ENCODE data around the gene ITK.

ITK gene

DNA sequence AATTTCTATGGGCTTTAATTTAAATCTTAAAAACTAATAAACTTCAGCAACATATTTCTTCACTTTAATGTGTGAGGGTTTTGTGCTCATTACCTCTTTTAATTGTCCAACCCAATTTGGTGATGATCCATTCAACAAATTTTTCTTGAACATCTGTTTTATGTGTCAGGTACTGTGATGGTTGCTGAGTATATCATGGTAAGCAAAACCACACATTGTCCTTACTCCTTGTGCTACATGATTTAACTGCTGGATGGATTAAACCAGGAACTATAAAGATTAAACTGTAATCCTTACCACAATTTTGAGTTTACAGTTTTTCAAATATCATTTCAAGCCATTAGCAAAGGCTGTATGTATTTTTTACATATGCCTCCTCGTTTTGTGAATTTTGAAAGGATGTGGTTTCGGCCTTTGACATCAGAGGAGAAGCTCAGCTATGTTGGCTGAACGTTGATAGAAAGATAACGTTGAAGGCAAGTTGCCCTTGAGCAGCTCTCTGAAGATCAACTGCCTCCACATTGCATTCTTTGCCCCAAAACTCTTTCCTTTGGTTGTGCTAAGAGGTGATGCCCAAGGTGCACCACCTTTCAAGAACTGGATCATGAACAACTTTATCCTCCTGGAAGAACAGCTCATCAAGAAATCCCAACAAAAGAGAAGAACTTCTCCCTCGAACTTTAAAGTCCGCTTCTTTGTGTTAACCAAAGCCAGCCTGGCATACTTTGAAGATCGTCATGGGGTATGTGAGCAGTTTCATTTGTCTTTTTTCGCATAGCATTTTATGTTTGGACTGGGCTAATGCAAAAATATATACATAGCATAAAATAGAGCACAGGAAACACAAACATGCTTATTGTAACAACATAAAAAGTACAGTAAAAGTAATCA lies at the start of gene ITK:
TSS of gene ITK (plus strand) at position 467 of the 891 bp plus-strand sequence. CDS start at position 605, 138 bp downstream.
- H3K4me3 ChIP-seq, result no peak within 1 kb of the TSS
- no peak within 1 kb of the TSS for H3K4me2 ChIP-seq
- no peak within 1 kb of the TSS for H3K27ac ChIP-seq
- no peaks in the 10 kb centered on the region for H3K27me3 ChIP-seq
- H3K9ac ChIP-seq, result no peak within 1 kb of the TSS
- H3K4me1 ChIP-seq, result 0 out of 2 replicates have a peak, but pooled peaks cover 3% of the 10 kb centered on the region
- no peak for TF ChIP-seq Cebpa-rat (IDR thresholded peaks at IDR 0.05)
- no peaks in the 10 kb centered on the region for H3K36me3 ChIP-seq
- H3K9me3 ChIP-seq, result peaks cover 5% of the 10 kb centered on the region; the same call in 1 of the 2 replicates
- no peaks in the 10 kb centered on the region for H4K20me1 ChIP-seq

- peaks cover 41% of the 10 kb centered on the region for H3K4me1 ChIP-seq
- H4K20me1 ChIP-seq, result no peaks in the 10 kb centered on the region
- no peak overlapping the region for H3K9ac ChIP-seq
- TF ChIP-seq Cebpa-rat (IDR thresholded peaks at IDR 0.05), result no peak
- no peak overlapping the region for H3K4me2 ChIP-seq
- no peaks in the 10 kb centered on the region for H3K9me3 ChIP-seq
- H3K4me3 ChIP-seq, result no peak overlapping the region
- no peaks in the 10 kb centered on the region for H3K27me3 ChIP-seq
- no peaks in the 10 kb centered on the region for H3K36me3 ChIP-seq
- no peak overlapping the region for H3K27ac ChIP-seq
These were observed 49.7 kb upstream of the ITK start for GRCh38 chr5:157130925-157131324.

GRCh38 chr5:157132281-157132612 lies 48.4 kb upstream of the ITK start:
- Histone ChIP-seq H3K4me3 (no peak overlapping the region), H3K27me3 (no peaks in the 10 kb centered on the region), H3K36me3 (peaks cover 9% of the 10 kb centered on the region), H3K9me3 (peaks cover 4% of the 10 kb centered on the region), H3K4me2 (no peak overlapping the region), H3K9ac (no peak overlapping the region), H3K4me1 (peaks cover 53% of the 10 kb centered on the region), H3K27ac (no peak overlapping the region), H4K20me1 (no peaks in the 10 kb centered on the region)
- TF ChIP-seq Cebpa-rat (IDR thresholded peaks at IDR 0.05), result no peak

DNA sequence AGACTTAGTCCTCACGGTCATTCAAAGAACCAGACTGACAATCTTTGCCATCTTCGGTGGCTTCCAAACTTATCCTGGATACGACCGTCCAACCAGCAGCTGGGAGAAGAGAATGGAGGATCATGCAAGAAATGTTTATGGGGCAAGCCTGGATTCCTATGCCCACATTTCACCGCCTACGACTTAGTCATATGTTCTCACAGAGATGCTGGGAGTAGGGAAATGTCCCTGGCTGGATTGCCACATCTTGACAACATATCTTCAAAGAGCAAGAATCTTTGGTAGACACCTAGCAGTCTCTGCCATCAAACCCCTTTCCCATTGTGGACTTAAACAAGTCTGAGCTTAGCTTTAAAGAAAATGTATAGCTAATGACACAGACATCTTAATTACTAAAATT lies 42.9 kb upstream of the ITK start:
- H3K9me3 ChIP-seq, result peaks cover 44% of the 10 kb centered on the region
- H3K36me3 ChIP-seq, result peaks cover 50% of the 10 kb centered on the region
- H3K4me1 ChIP-seq, result peaks cover 56% of the 10 kb centered on the region
- TF ChIP-seq Cebpa-rat (IDR thresholded peaks at IDR 0.05), result no peak
- no peaks in the 10 kb centered on the region for H3K27me3 ChIP-seq
- H3K4me3 ChIP-seq, result no peak overlapping the region
- no peaks in the 10 kb centered on the region for H4K20me1 ChIP-seq
- no peak overlapping the region for H3K4me2 ChIP-seq
- no peak overlapping the region for H3K27ac ChIP-seq
- H3K9ac ChIP-seq, result no peak overlapping the region

GRCh38 chr5:157142317-157143126 lies 38.1 kb upstream of the ITK start, which contains the start of gene MED7:
MED7 (minus strand) TSS chr5:157142865; CDS start chr5:157139431, 3,434 bp downstream.
- Histone ChIP-seq H3K27ac (peak within 1 kb of the TSS; percentile 96), H3K36me3 (peaks cover 39% of the 10 kb centered on the region), H3K9ac (peak within 1 kb of the TSS; percentile 97), H3K9me3 (peaks cover 37% of the 10 kb centered on the region), H3K4me1 (peaks cover 19% of the 10 kb centered on the region), H3K27me3 (no peaks in the 10 kb centered on the region), H3K4me2 (peak within 1 kb of the TSS; percentile 93), H4K20me1 (no peaks in the 10 kb centered on the region), H3K4me3 (peak within 1 kb of the TSS; percentile 96)
- no peak for TF ChIP-seq Cebpa-rat (IDR thresholded peaks at IDR 0.05)

- Histone ChIP-seq H3K9ac (peak overlapping the region; percentile 97), H4K20me1 (no peaks in the 10 kb centered on the region), H3K36me3 (peaks cover 31% of the 10 kb centered on the region), H3K4me2 (peak overlapping the region; percentile 93), H3K4me1 (peaks cover 19% of the 10 kb centered on the region), H3K27ac (peak overlapping the region; percentile 96), H3K4me3 (peak overlapping the region; percentile 96), H3K27me3 (no peaks in the 10 kb centered on the region), H3K9me3 (peaks cover 29% of the 10 kb centered on the region)
- no peak for TF ChIP-seq Cebpa-rat (IDR thresholded peaks at IDR 0.05)
These were observed 37.3 kb upstream of the ITK start for GRCh38 chr5:157143127-157143971.

DNA sequence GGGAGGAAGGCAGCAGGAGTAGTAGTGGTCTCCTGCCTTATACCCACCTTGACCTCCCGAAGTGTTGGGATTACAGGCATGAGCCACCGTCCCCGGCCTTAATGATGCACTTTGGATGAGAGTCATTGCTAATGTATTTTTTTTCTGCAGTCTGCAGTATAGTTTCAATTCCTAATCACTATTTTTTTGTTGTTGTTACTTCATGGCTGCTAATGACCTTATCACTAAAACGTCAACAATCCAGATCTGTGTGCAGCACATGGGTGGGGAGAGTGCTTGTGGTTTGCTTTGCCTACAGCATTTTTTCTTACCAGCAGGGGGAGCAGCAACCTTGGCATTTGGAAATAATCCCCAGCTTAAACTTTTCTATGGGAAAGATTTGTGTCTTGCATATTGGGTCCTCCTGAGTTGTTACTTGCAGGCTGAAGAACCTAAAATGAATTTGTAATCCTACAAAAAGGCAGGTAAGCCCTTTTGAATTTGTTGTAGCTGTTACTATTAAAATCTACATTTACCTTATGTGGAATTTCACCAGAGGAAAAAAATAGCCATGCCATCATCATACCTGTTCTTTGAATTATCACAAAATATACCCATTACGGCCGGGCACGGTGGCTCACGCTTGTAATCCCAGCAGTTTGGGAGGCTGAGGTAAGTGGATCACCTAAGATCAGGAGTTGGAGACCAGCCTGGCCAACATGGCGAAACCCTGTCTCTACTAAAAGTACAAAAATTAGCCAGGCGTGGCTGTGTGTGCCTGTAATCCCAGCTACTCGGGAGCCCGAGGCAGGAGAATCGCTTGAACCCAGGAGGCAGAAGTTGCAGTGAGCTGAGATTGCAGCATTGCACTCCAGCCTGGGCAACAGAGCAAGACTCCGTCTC lies 31.7 kb upstream of the ITK start:
- Histone ChIP-seq H3K4me2 (no peak overlapping the region), H3K27me3 (no peaks in the 10 kb centered on the region), H3K27ac (no peak overlapping the region), H3K4me3 (no peak overlapping the region), H3K36me3 (no peaks in the 10 kb centered on the region), H3K9ac (no peak overlapping the region), H4K20me1 (no peaks in the 10 kb centered on the region), H3K4me1 (peaks cover 16% of the 10 kb centered on the region), H3K9me3 (no peaks in the 10 kb centered on the region)
- TF ChIP-seq Cebpa-rat (IDR thresholded peaks at IDR 0.05), result no peak

- H3K27me3 ChIP-seq, result no peaks in the 10 kb centered on the region
- TF ChIP-seq Cebpa-rat (IDR thresholded peaks at IDR 0.05), result no peak
- H3K4me2 ChIP-seq, result no peak overlapping the region
- no peaks in the 10 kb centered on the region; the same call in 1 of the 2 replicates for H3K9me3 ChIP-seq
- H3K36me3 ChIP-seq, result no peaks in the 10 kb centered on the region
- peaks cover 16% of the 10 kb centered on the region for H3K4me1 ChIP-seq
- H4K20me1 ChIP-seq, result no peaks in the 10 kb centered on the region
- H3K27ac ChIP-seq, result no peak overlapping the region
- no peak overlapping the region for H3K4me3 ChIP-seq
- H3K9ac ChIP-seq, result no peak overlapping the region
These were observed 29.6 kb upstream of the ITK start for GRCh38 chr5:157150995-157151394.

Data from BLaER1 (cell line).